OCI-LY7 (cell line): Measurements from ENCODE around the gene NPEPL1. TPM values are rescaled to one million over a fixed set of nuclear protein-coding genes. Genes with fewer than 3 reads are reported as not detected.

Source experiments
- BruUV-seq: library from RNA; stranded (reverse); fragments of 400-500 nt; replicated peaks from 2 replicates; lab custom pipeline; 2021; lab: Mats Ljungman, UMichigan
- CTCF ChIA-PET: fragments of 300-600 bp; sonication (Branson Sonifier 250); formaldehyde crosslinking; loops from one replicate; lab custom pipeline; 2022; ENCODE audit warnings: antibody characterized with exemption; ENCODE audit not compliant: unreplicated experiment; lab: Charles Lee
- POLR2A ChIA-PET: fragments of 300-600 bp; sonication (Branson Sonifier 250); formaldehyde crosslinking; loops from one replicate; lab custom pipeline; 2022; ENCODE audit warnings: antibody characterized with exemption; lab: Charles Lee
- DNase-seq: peaks from one replicate; pipeline ENCODE4 v3.0.0-alpha.2; 2015; ENCODE audit warnings: low spot score
- H2AFZ ChIP-seq: fragments of 200-600 bp; sonication (generic), shearing (Covaris generic); 2 replicates; pipeline ENCODE4 v1.6.1; 2014; ENCODE audit warnings: mild to moderate bottlenecking, antibody characterized with exemption, low read length, moderate library complexity
- H3K27ac ChIP-seq: fragments of 200-600 bp; sonication (generic); 2 replicates; pipeline ENCODE4 v1.5.1; 2014; ENCODE audit warnings: mixed run types, low read depth, mild to moderate bottlenecking, moderate library complexity, low read length, inconsistent platforms; ENCODE audit not compliant: poor library complexity, severe bottlenecking
- H3K36me3 ChIP-seq: fragments of 200-600 bp; sonication (generic); 2 replicates; pipeline ENCODE4 v1.6.1; 2014; ENCODE audit warnings: mild to moderate bottlenecking, antibody characterized with exemption, low read length, moderate library complexity, mixed read lengths; ENCODE audit not compliant: insufficient read depth
- H3K4me1 ChIP-seq: fragments of 200-600 bp; sonication (generic); 2 replicates; pipeline ENCODE4 v1.5.1; 2014; ENCODE audit warnings: mild to moderate bottlenecking, low read length; ENCODE audit not compliant: insufficient read depth, poor library complexity, severe bottlenecking
- H3K4me2 ChIP-seq: fragments of 200-600 bp; sonication (generic); 2 replicates; pipeline ENCODE4 v1.6.1; 2014; ENCODE audit warnings: mild to moderate bottlenecking, low read length
- H3K4me3 ChIP-seq: fragments of 200-600 bp; sonication (generic); 2 replicates; pipeline ENCODE4 v1.5.1; 2014; ENCODE audit warnings: mild to moderate bottlenecking, low read depth, low read length; ENCODE audit not compliant: poor library complexity, severe bottlenecking
- H3K79me2 ChIP-seq: fragments of 200-600 bp; sonication (generic); 2 replicates; pipeline ENCODE4 v1.6.1; 2016; ENCODE audit warnings: low read depth, mild to moderate bottlenecking, low read length, moderate library complexity, mixed read lengths; ENCODE audit not compliant: insufficient read depth
- H3K9me2 ChIP-seq: fragments of 200-600 bp; sonication (generic); 2 replicates; pipeline ENCODE4 v1.6.1; 2016; ENCODE audit warnings: mild to moderate bottlenecking, low read length, mixed read lengths; ENCODE audit not compliant: insufficient read depth
- H3K9me3 ChIP-seq: fragments of 200-600 bp; sonication (generic); 2 replicates; pipeline ENCODE4 v1.6.1; 2014; ENCODE audit warnings: mild to moderate bottlenecking, mixed run types, low read length, mixed read lengths
- H4K20me1 ChIP-seq: fragments of 200-600 bp; sonication (generic); 2 replicates; pipeline ENCODE4 v1.6.1; 2014; ENCODE audit warnings: mild to moderate bottlenecking, antibody characterized with exemption, low read length, moderate library complexity, mixed read lengths; ENCODE audit not compliant: insufficient read depth
- CTCF ChIP-seq: fragments of 200-600 bp; sonication (generic); conservative IDR thresholded peaks from 2 replicates; pipeline ENCODE4 v1.5.1; 2014; ENCODE audit warnings: mild to moderate bottlenecking, antibody characterized with exemption, low read length, moderate library complexity, mixed read lengths
- EZH2phosphoT487 ChIP-seq: fragments of 200-600 bp; sonication (generic); IDR thresholded peaks from 2 replicates; pipeline ENCODE4 v1.6.1; 2018; ENCODE audit warnings: low read depth, borderline replicate concordance, mild to moderate bottlenecking, mixed run types, antibody characterized with exemption, low read length, moderate library complexity, mixed read lengths
- intact Hi-C: fragments of 100-400 bp; cut with micrococcal nuclease; formaldehyde crosslinking; loops from one replicate; pipeline ENCODE4 v1.10.0; 2022; ENCODE audit not compliant: unreplicated experiment
- total RNA-seq, 2 experiments: library from RNA; depleted of rRNA in 1 of 2; stranded (reverse); fragments of >200 nt in 1 of 2; shearing (Covaris generic) in 1 of 2; gene quantifications; 2 replicates each; pipeline ENCODE4 v1.2.3, GENCODE V29; 2014 to 2022

The NPEPL1 gene
- total RNA-seq, 2 experiments from 2014 or later: 3.4 to 11.5 TPM

GRCh38 chr20:58714340-58714922 is 21.8 kb downstream of the NPEPL1 start:
- TF ChIP-seq CTCF (no peak), EZH2phosphoT487 (no peak)
- no peak overlapping the region for H3K27ac ChIP-seq
- H2AFZ ChIP-seq: no peak overlapping the region
- no peak overlapping the region for H3K4me3 ChIP-seq
- no peak for DNase-seq
- no TSS peak for BruUV-seq
- intact Hi-C loops: no loop called here
- CTCF ChIA-PET: interaction anchor here (0.6 kb wide), 1 partner anchor 23 kb away, joined by 8 read pairs; no protein-coding TSS in a partner anchor
- POLR2A ChIA-PET: interaction anchor here (0.8 kb wide), 1 partner anchor 11 kb away, joined by 4 read pairs; no protein-coding TSS in a partner anchor
- no peaks in the 10 kb centered on the region for H3K79me2 ChIP-seq
- no peaks in the 10 kb centered on the region for H3K36me3 ChIP-seq
- H3K4me2 ChIP-seq: no peak overlapping the region
- H3K9me3 ChIP-seq: no peaks in the 10 kb centered on the region
- no peaks in the 10 kb centered on the region for H3K9me2 ChIP-seq
- H3K4me1 ChIP-seq: no peaks in the 10 kb centered on the region
- H4K20me1 ChIP-seq: no peaks in the 10 kb centered on the region

- no peak overlapping the region for H3K4me2 ChIP-seq
- H3K9me3 ChIP-seq: no peaks in the 10 kb centered on the region
- no peak for DNase-seq
- H3K27ac ChIP-seq: no peak overlapping the region
- no peak overlapping the region for H2AFZ ChIP-seq
- CTCF ChIA-PET: interaction anchor here (0.6 kb wide), 1 partner anchor 24 kb away, joined by 8 read pairs; no protein-coding TSS in a partner anchor
- H4K20me1 ChIP-seq: no peaks in the 10 kb centered on the region
- no peak overlapping the region for H3K4me3 ChIP-seq
- POLR2A ChIA-PET: interaction anchor here (0.8 kb wide), 1 partner anchor 12 kb away, joined by 4 read pairs; no protein-coding TSS in a partner anchor
- intact Hi-C loops: no loop called here
- BruUV-seq: no TSS peak
- no peaks in the 10 kb centered on the region for H3K4me1 ChIP-seq
- H3K36me3 ChIP-seq: no peaks in the 10 kb centered on the region
- no peaks in the 10 kb centered on the region for H3K9me2 ChIP-seq
- H3K79me2 ChIP-seq: no peaks in the 10 kb centered on the region
- TF ChIP-seq EZH2phosphoT487: no peak
- TF ChIP-seq CTCF: no peak
Observed at GRCh38 chr20:58714923-58715351, 22.3 kb downstream of the NPEPL1 start.

GRCh38 chr20:58715391-58715800 is 22.8 kb downstream of the NPEPL1 start:
- no TSS peak for BruUV-seq

More at GRCh38 chr20:58715391-58715800, 22.8 kb downstream of the NPEPL1 start:
- H3K9me3 ChIP-seq: no peaks in the 10 kb centered on the region
- no peak overlapping the region for H3K4me2 ChIP-seq
- intact Hi-C loops: no loop called here
- no peaks in the 10 kb centered on the region for H3K4me1 ChIP-seq
- H3K4me3 ChIP-seq: no peak overlapping the region
- H3K36me3 ChIP-seq: no peaks in the 10 kb centered on the region
- TF ChIP-seq CTCF (no peak), EZH2phosphoT487 (no peak)
- no peaks in the 10 kb centered on the region for H3K9me2 ChIP-seq
- H3K79me2 ChIP-seq: no peaks in the 10 kb centered on the region
- no peak overlapping the region for H2AFZ ChIP-seq
- ChIA-PET POLR2A (interaction anchor here (0.8 kb wide), 1 partner anchor 12 kb away, joined by 4 read pairs; no protein-coding TSS in a partner anchor), CTCF (no interaction called here)
- no peak overlapping the region for H3K27ac ChIP-seq
- DNase-seq: no peak
- H4K20me1 ChIP-seq: no peaks in the 10 kb centered on the region
